Mucosa of stomach (tissue), 1 donor: ENCODE data around the gene TSPAN17.

Experiments used
- H3K27me3 ChIP-seq: one replicate; pipeline ENCODE4 v1.7.0; 2013; ENCODE audit warnings: mild to moderate bottlenecking, low read length; ENCODE audit not compliant: control insufficient read depth, insufficient read depth
- H3K36me3 ChIP-seq: one replicate; pipeline ENCODE4 v1.7.0; 2013; ENCODE audit warnings: low read length; ENCODE audit not compliant: control insufficient read depth, insufficient read depth
- H3K4me1 ChIP-seq: one replicate; pipeline ENCODE4 v1.7.0; 2013; ENCODE audit warnings: mild to moderate bottlenecking, low read length; ENCODE audit not compliant: control insufficient read depth, insufficient read depth
- H3K4me3 ChIP-seq: one replicate; pipeline ENCODE4 v1.7.0; 2013; ENCODE audit warnings: low read length
- H3K9ac ChIP-seq: one replicate; pipeline ENCODE4 v1.7.0; 2013; ENCODE audit warnings: mild to moderate bottlenecking, low read length, moderate library complexity
- H3K9me3 ChIP-seq: one replicate; pipeline ENCODE4 v1.7.0; 2013; ENCODE audit warnings: mild to moderate bottlenecking, low read length, moderate library complexity; ENCODE audit not compliant: control insufficient read depth
- donor health status: Pancreatic carcinoma.

The TSPAN17 gene

GRCh38 chr5:176646707-176647029 lies 616 bp upstream of the TSPAN17 start:
- Histone ChIP-seq H3K27me3 (peaks cover 7% of the 10 kb centered on the region), H3K4me3 (peak overlapping the region; percentile 96), H3K4me1 (peaks cover 18% of the 10 kb centered on the region), H3K9ac (peak overlapping the region; percentile 76), H3K36me3 (no peaks in the 10 kb centered on the region), H3K9me3 (no peaks in the 10 kb centered on the region)

GRCh38 chr5:176647843-176648473 lies 674 bp downstream of the TSPAN17 start:
- peak overlapping the region; percentile 92 for H3K9ac ChIP-seq
- no peaks in the 10 kb centered on the region for H3K9me3 ChIP-seq
- peaks cover 22% of the 10 kb centered on the region for H3K4me1 ChIP-seq
- H3K36me3 ChIP-seq: no peaks in the 10 kb centered on the region
- peak overlapping the region; percentile 80 for H3K4me3 ChIP-seq
- peaks cover 7% of the 10 kb centered on the region for H3K27me3 ChIP-seq

GRCh38 chr5:176648474-176649194 lies 1.4 kb downstream of the TSPAN17 start:
- H3K4me1 ChIP-seq: peaks cover 28% of the 10 kb centered on the region
- H3K4me3 ChIP-seq: peak overlapping the region; percentile 80
- peak overlapping the region; percentile 92 for H3K9ac ChIP-seq

GRCh38 chr5:176650354-176650884 lies 3.1 kb downstream of the TSPAN17 start:
- H3K9me3 ChIP-seq: no peaks in the 10 kb centered on the region
- H3K36me3 ChIP-seq: peaks cover 9% of the 10 kb centered on the region
- no peak overlapping the region for H3K9ac ChIP-seq
- no peaks in the 10 kb centered on the region for H3K27me3 ChIP-seq
- no peak overlapping the region for H3K4me3 ChIP-seq
- H3K4me1 ChIP-seq: peaks cover 37% of the 10 kb centered on the region

More at GRCh38 chr5:176648474-176649194, 1.4 kb downstream of the TSPAN17 start:
- Histone ChIP-seq H3K36me3 (no peaks in the 10 kb centered on the region), H3K27me3 (peaks cover 2% of the 10 kb centered on the region), H3K9me3 (no peaks in the 10 kb centered on the region)

- Histone ChIP-seq H3K27me3 (no peaks in the 10 kb centered on the region), H3K9ac (no peak overlapping the region), H3K9me3 (no peaks in the 10 kb centered on the region), H3K4me1 (peaks cover 34% of the 10 kb centered on the region), H3K4me3 (no peak overlapping the region), H3K36me3 (peaks cover 9% of the 10 kb centered on the region)
These were observed 4.2 kb downstream of the TSPAN17 start for GRCh38 chr5:176651472-176651980.

- peaks cover 9% of the 10 kb centered on the region for H3K36me3 ChIP-seq
- no peak overlapping the region for H3K9ac ChIP-seq
- peaks cover 30% of the 10 kb centered on the region for H3K4me1 ChIP-seq
- H3K9me3 ChIP-seq: no peaks in the 10 kb centered on the region
- no peaks in the 10 kb centered on the region for H3K27me3 ChIP-seq
- H3K4me3 ChIP-seq: no peak overlapping the region
These were observed 4.9 kb downstream of the TSPAN17 start for GRCh38 chr5:176652136-176652535.

GRCh38 chr5:176653401-176654385 lies 6.4 kb downstream of the TSPAN17 start:
- no peak overlapping the region for H3K9ac ChIP-seq
- no peaks in the 10 kb centered on the region for H3K9me3 ChIP-seq
- H3K36me3 ChIP-seq: peaks cover 9% of the 10 kb centered on the region
- no peak overlapping the region for H3K4me3 ChIP-seq
- H3K4me1 ChIP-seq: peaks cover 25% of the 10 kb centered on the region
- H3K27me3 ChIP-seq: no peaks in the 10 kb centered on the region

GRCh38 chr5:176654856-176655255 lies 7.6 kb downstream of the TSPAN17 start:
- Histone ChIP-seq H3K36me3 (peaks cover 9% of the 10 kb centered on the region), H3K9me3 (no peaks in the 10 kb centered on the region), H3K4me1 (peaks cover 34% of the 10 kb centered on the region), H3K4me3 (no peak overlapping the region), H3K9ac (no peak overlapping the region), H3K27me3 (no peaks in the 10 kb centered on the region)

GRCh38 chr5:176656467-176656990 lies 9.2 kb downstream of the TSPAN17 start:
- Histone ChIP-seq H3K4me1 (peaks cover 34% of the 10 kb centered on the region), H3K9me3 (no peaks in the 10 kb centered on the region), H3K4me3 (no peak overlapping the region), H3K27me3 (no peaks in the 10 kb centered on the region), H3K9ac (no peak overlapping the region), H3K36me3 (peaks cover 9% of the 10 kb centered on the region)

GRCh38 chr5:176658007-176658599 lies 10.8 kb downstream of the TSPAN17 start:
- H3K4me3 ChIP-seq: no peak overlapping the region
- peaks cover 9% of the 10 kb centered on the region for H3K36me3 ChIP-seq
- peaks cover 3% of the 10 kb centered on the region for H3K27me3 ChIP-seq
- H3K9me3 ChIP-seq: no peaks in the 10 kb centered on the region
- peaks cover 29% of the 10 kb centered on the region for H3K4me1 ChIP-seq
- no peak overlapping the region for H3K9ac ChIP-seq

- Histone ChIP-seq H3K9me3 (no peaks in the 10 kb centered on the region), H3K4me1 (peaks cover 21% of the 10 kb centered on the region), H3K36me3 (peaks cover 9% of the 10 kb centered on the region), H3K27me3 (peaks cover 3% of the 10 kb centered on the region), H3K9ac (peak overlapping the region; percentile 14), H3K4me3 (peak overlapping the region; percentile 20)
These were observed 11.7 kb downstream of the TSPAN17 start for GRCh38 chr5:176658817-176659511.
